Measurements from ENCODE around the gene IQUB.
"Not testable (repeated sequence)": the region's sequence is repeated elsewhere in the genome, so short reads cannot be mapped to it uniquely, and the experiment has no call there.

The IQUB gene

GRCh38 chr7:123533929-123534382 is 439 bp downstream of the IQUB start:
- CTCF ChIA-PET = interaction anchor here (0.5 to 0.9 kb wide), 3 partner anchors 40 to 472 kb away, joined by 3 to 4 read pairs (median 3); no protein-coding TSS in a partner anchor
- POLR2A ChIA-PET (ENCODE audit: low non-redundant PET) = interaction anchor here (0.6 kb wide), 1 partner anchor 884 kb away, joined by 3 read pairs; no protein-coding TSS in a partner anchor
- 0 out of 2 replicates have a peak overlapping the region, but pooled peaks have one; percentile 81 for H3K27ac ChIP-seq
- TF ChIP-seq CTCF (conservative IDR thresholded peaks at IDR 0.05; ENCODE audit: low read depth) = no peak
- DNase-seq (ENCODE audit: low spot score) = no peak

- POLR2A ChIA-PET (ENCODE audit: low non-redundant PET) = no interaction called here
- CTCF ChIA-PET = interaction anchor here (0.7 kb wide), 1 partner anchor 318 kb away, joined by 3 read pairs; no protein-coding TSS in a partner anchor
Measured at GRCh38 chr7:123533553-123533917, 860 bp downstream of the IQUB start.

GRCh38 chr7:123532788-123533552 is 1.4 kb downstream of the IQUB start:
- CTCF ChIA-PET = interaction anchor here (0.6 kb wide), 1 partner anchor 145 kb away, joined by 6 read pairs; no protein-coding TSS in a partner anchor
- DNase-seq (ENCODE audit: low spot score); POLR2A ChIA-PET (ENCODE audit: low non-redundant PET): not testable (repeated sequence)

More at GRCh38 chr7:123533553-123533917, 860 bp downstream of the IQUB start:
- no peak overlapping the region for H3K27ac ChIP-seq
- no peak for DNase-seq (ENCODE audit: low spot score)
- TF ChIP-seq CTCF (conservative IDR thresholded peaks at IDR 0.05; ENCODE audit: low read depth) = no peak

GRCh38 chr7:123532343-123532742 is 2.1 kb downstream of the IQUB start:
- DNase-seq (ENCODE audit: low spot score); POLR2A ChIA-PET (ENCODE audit: low non-redundant PET); H3K27ac ChIP-seq: not testable (repeated sequence)
- CTCF ChIA-PET = interaction anchor here (0.6 kb wide), 1 partner anchor 144 kb away, joined by 6 read pairs; no protein-coding TSS in a partner anchor

More at GRCh38 chr7:123532788-123533552, 1.4 kb downstream of the IQUB start:
- not testable (repeated sequence) for H3K27ac ChIP-seq

- CTCF ChIA-PET; H3K27ac ChIP-seq; DNase-seq (ENCODE audit: low spot score); POLR2A ChIA-PET (ENCODE audit: low non-redundant PET): not testable (repeated sequence)
Measured at GRCh38 chr7:123530035-123530591, 4.3 kb downstream of the IQUB start.

- CTCF ChIA-PET = interaction anchor here (0.6 kb wide), 1 partner anchor 162 kb away, joined by 3 read pairs; no protein-coding TSS in a partner anchor
- DNase-seq (ENCODE audit: low spot score) = no peak
Measured at GRCh38 chr7:123528265-123528664, 6.1 kb downstream of the IQUB start.

GRCh38 chr7:123527712-123528225 is 6.6 kb downstream of the IQUB start:
- H3K27ac ChIP-seq; POLR2A ChIA-PET (ENCODE audit: low non-redundant PET); CTCF ChIA-PET; DNase-seq (ENCODE audit: low spot score): not testable (repeated sequence)

More at GRCh38 chr7:123528265-123528664, 6.1 kb downstream of the IQUB start:
- no peak for TF ChIP-seq CTCF (conservative IDR thresholded peaks at IDR 0.05; ENCODE audit: low read depth)
- H3K27ac ChIP-seq = no peak overlapping the region
- POLR2A ChIA-PET (ENCODE audit: low non-redundant PET) = no interaction called here

GRCh38 chr7:123526533-123526932 is 7.9 kb downstream of the IQUB start:
- DNase-seq (ENCODE audit: low spot score); POLR2A ChIA-PET (ENCODE audit: low non-redundant PET); CTCF ChIA-PET; H3K27ac ChIP-seq: not testable (repeated sequence)

GRCh38 chr7:123522066-123522465 is 12.3 kb downstream of the IQUB start:
- ChIA-PET CTCF (interaction anchor here (0.6 kb wide), 1 partner anchor 18 kb away, joined by 3 read pairs; no protein-coding TSS in a partner anchor), POLR2A (ENCODE audit: low non-redundant PET) (no interaction called here)
- DNase-seq (ENCODE audit: low spot score) = no peak
- no peak overlapping the region for H3K27ac ChIP-seq
- no peak for TF ChIP-seq CTCF (conservative IDR thresholded peaks at IDR 0.05; ENCODE audit: low read depth)

Data from RWPE1 (cell line).